HG03039 (cell line): ENCODE results near the gene EVI5.

Experiments
- ATAC-seq: cut with Tn5 transposase; IDR thresholded peaks from one replicate; pipeline ENCODE4 v1.9.1; 2021; ENCODE audit warnings: mild to moderate bottlenecking, moderate library complexity; ENCODE audit not compliant: unreplicated experiment

Gene EVI5

DNA sequence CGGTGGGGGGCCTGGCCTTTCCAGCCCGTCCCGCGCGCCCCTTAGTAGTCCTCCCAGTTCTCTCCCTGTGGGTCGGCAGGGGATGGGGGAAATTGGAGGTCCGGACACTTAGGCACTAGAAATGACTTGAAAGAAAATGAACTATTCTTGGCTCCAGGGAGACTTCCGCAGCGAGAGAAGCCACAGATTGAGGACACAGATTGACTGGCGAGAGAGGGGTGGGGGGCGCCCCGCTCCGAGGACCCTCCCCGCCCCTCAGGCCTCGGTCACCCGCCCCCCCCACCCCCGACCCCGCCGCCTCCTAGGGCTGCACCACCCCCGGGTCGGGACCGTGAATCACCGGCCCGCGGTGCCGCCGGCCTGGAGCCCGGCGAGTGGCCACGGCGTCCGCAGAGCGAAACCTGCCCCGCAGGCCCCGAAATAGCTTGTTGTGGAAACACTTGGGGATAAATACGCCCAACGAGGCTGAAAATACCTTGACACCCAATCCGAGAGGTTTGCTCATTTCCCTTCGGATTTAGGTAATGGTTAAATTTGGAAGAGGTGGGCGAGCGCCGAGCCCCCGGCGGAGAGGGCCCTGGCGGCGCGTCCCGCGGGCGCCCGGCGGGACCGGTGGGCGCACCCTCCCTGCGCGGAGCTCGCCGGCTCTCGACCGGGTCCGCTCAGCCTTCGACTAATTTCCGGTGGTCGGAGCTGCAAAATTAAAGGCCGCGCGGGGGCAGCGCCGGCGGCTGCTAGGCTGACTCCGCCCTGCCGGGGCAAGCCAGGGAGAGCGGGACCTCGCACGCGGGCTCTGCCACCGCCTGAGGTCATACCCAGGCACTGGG lies 298.4 kb downstream of the EVI5 start, which contains the start of gene GFI1:
TSS of gene GFI1 (minus strand) at position 675 of the 827 bp plus-strand sequence. CDS start 3,438 bp downstream, outside the sequence.
- peak; percentile 2 for ATAC-seq

- peak; percentile 40 for ATAC-seq
Measured at GRCh38 chr1:92485381-92486250, 299.3 kb downstream of the EVI5 start.

DNA sequence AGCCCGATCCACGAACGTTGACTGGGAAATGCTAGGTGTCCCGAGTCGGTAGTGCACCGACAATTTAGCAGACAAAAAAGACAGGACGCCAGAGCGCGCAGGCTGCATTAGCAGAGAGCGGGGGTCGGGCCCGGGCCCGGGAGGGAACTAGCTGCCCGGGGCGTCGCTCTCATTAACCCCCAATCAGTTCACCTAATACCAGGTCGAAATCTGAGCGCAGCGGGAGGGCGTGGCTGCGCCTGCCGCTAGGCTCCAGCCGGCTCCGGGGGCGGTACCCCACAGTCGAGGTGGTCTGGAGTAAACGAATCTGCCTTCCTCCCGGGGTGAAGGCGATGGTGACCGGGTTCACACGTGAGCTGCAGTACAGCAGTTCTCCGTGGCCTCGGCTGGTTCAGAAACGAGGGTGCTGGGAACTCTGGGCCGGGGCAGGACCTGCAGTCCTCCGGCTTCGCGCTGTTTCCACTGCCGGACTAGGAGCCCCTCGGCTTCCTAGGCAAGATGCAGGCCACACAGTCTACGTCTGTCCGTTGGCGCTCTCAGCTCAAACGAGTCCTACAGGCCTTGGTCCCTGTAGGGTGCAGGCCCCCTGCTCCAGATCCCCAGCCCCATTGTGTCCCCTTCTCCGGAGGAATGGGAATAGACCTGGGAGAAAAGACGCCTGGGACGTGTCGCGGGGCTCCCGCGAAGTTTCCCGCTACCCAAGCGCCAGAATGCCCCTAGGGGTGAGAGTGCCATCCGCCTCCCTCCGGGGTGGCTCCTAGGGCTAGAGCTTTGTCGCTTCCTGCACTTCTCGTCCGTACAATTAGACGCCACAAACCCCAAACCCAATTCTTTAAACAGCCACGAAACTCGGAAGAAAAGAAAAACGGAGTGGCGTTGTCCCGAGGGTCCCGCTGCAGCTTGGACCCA lies 300.2 kb downstream of the EVI5 start:
- peak; percentile 28 for ATAC-seq

GRCh38 chr1:92483610-92484471 lies 301.1 kb downstream of the EVI5 start:
- no peak for ATAC-seq

- no peak for ATAC-seq
Measured at GRCh38 chr1:92482665-92483609, 302.0 kb downstream of the EVI5 start.

DNA sequence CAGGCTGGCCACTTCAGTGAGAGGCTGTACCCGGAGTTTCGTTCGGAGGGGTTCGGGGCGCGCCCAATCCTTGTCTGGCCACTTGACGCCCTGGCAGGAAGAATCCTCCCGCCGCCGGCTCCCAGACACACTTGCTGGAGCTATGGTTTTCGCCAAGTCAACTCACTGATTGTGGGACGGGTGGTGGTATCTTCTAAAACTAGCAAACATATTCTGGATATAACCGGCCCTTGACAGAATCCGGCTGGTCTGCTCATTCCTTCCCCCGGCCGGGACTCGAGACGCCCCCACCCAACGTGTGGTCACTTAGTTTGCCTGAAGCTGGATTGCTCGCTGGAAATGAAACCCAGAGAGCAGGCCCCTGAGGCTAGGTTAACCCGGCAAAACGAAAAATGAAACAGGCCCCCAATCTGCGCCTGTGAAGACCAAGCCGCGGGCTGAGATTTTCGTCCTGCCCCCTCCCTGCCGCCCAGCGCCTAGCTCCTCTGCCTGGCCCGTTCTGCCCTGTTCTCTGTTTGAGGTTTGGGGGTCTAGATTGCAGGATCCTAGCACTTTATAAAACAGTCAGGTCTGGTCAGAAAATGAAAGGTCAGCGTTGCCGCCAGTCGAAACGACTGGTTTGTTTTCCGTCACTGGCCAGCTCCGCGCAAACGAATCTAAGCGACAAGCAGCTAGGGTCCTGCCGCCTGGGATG lies 302.8 kb downstream of the EVI5 start:
- ATAC-seq: no peak

GRCh38 chr1:92481599-92481925 lies 303.3 kb downstream of the EVI5 start:
- ATAC-seq: no peak

DNA sequence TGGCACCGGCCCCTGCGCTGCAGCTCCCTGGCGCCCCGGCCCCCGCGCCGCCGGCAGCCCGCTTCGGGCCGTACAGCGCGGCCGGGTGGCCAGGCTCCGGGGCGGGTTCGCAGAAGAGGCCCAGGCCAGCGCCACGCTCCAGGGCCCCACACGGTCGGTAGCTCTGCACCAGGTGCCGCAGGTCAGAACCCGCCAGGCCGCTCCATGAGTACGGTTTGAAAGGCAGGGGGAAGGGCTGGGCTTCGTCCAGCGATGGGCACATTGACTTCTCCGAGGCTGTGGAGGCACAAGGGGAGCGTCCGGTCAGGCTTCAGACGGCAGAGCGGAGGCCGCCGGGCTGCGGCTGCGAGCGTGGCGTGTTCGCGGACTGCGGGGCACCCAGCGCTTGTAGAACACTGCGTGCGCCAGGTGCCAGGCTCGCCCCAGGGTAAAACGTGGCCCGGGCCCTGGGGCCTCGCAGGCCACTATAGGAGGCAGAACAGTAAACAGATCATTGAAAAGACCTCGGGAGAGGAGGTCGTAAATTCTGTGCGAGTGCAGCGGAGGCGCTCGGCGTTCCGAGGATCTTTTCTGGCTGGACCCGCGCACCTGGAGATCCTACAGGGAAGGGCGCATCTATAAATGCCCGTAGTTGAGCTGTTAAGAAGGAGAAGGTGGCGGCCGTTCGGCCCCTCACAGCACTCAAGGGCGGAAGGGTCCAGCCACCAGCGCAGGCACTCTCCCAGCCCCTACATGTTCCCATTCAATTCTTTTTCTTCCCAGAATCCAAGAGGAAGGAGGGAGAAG lies 303.9 kb downstream of the EVI5 start:
- ATAC-seq: no peak

- ATAC-seq: no peak
Measured at GRCh38 chr1:92480200-92480812, 304.6 kb downstream of the EVI5 start.

GRCh38 chr1:92479587-92479986 lies 305.3 kb downstream of the EVI5 start:
- ATAC-seq: no peak

DNA sequence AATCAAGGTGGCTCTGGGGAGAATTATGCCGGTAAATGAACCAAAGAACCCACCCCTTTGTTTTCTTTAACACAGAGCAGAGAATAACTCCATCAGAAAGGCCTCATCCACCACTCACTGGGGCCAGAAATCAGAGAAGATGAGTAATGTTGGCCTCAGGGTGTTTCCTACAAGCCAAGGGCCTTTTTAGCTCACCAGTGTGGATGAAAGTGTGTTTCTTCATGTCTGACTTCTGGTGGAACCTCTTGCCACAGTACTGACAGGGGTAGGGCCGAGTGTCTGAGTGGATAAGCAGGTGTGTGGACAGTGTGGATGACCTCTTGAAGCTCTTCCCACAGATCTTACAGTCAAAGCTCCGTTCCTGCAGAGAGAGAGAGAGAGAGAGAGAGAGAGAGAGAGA lies 306.5 kb downstream of the EVI5 start:
- ATAC-seq: no peak

- no peak for ATAC-seq
Measured at GRCh38 chr1:92476071-92476631, 308.8 kb downstream of the EVI5 start.

- no peak for ATAC-seq
Measured at GRCh38 chr1:92475029-92475428, 309.9 kb downstream of the EVI5 start.

- ATAC-seq: peak; percentile 66
Measured at GRCh38 chr1:92473781-92474495, 311.0 kb downstream of the EVI5 start.

- ATAC-seq: no peak
Measured at GRCh38 chr1:92470216-92470615, 314.7 kb downstream of the EVI5 start.
